ENCODE results near the gene ZNF446.

DNA sequence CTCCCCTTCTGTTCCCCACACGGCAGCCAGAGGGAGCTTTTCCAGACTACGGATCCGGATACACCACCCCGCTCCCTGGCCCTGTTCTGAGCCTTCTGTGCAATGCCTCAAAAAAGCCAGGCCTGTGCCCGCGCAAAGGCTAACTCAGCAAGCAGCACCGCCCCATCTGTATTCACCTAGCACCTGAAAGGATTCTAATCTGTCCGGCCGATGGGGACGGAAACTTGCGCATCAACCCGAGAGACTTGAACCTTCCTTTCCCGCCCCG lies 42.9 kb downstream of the ZNF446 start:
- no peak for TF ChIP-seq POLR2A (IDR thresholded peaks at IDR 0.05)
- TF ChIP-seq, protein P1, sequence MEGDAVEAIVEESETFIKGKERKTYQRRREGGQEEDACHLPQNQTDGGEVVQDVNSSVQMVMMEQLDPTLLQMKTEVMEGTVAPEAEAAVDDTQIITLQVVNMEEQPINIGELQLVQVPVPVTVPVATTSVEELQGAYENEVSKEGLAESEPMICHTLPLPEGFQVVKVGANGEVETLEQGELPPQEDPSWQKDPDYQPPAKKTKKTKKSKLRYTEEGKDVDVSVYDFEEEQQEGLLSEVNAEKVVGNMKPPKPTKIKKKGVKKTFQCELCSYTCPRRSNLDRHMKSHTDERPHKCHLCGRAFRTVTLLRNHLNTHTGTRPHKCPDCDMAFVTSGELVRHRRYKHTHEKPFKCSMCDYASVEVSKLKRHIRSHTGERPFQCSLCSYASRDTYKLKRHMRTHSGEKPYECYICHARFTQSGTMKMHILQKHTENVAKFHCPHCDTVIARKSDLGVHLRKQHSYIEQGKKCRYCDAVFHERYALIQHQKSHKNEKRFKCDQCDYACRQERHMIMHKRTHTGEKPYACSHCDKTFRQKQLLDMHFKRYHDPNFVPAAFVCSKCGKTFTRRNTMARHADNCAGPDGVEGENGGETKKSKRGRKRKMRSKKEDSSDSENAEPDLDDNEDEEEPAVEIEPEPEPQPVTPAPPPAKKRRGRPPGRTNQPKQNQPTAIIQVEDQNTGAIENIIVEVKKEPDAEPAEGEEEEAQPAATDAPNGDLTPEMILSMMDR (IDR thresholded peaks at IDR 0.05 in 8 of 11, conservative IDR thresholded peaks at IDR 0.05 in 3 of 11): peak in 4 of 11 experiments; percentile 47 to 68 (median 58)
